ENCODE results near the gene MAPKAPK3. TPM values are rescaled to one million over a fixed set of nuclear protein-coding genes. Genes with fewer than 3 reads are reported as not detected.

The MAPKAPK3 gene
- total RNA-seq, 5 donors from 2014 or later (not counting 1 experiment from before 2014, with no cell fraction given), result 35.1 to 66.6 (median 53.0) TPM

DNA sequence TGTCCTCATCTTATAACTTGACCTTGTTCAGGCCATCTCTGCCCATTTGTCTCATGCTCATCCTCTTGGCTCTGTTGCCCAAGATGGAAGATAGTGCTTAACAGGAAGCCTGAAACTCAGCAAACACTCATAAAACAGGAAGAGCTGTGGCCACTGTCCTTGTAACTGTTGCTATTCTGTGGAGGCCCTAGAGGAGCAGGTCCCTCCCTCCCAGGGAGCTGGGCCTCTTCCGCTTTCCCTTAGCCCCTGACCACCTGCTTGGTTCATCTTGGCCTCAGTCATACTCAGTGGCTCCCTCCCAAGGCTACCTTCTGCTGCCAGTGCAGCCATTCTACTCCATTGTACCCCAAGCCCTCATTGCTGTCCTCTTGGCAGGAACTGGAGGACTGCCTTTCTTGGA is 3.5 kb downstream of the MAPKAPK3 start:
- H3K27ac Mint-ChIP-seq, result peak overlapping the region; percentile 95 to 96
- no peaks in the 10 kb centered on the region for H3K9me3 Mint-ChIP-seq
- Histone ChIP-seq H3K9me3 (no peaks in the 10 kb centered on the region), H3K27ac (ENCODE audit: low read length) (peak overlapping the region; percentile 58), H3K4me3 (ENCODE audit: control insufficient read depth in 1 of 2, extremely low read depth in 1 of 2, low read length in 1 of 2) (peak overlapping the region in 1 of 2 donors; percentile 25), H3K36me3 (ENCODE audit: control insufficient read depth in 2 of 2, extremely low read depth in 1 of 2, insufficient read depth in 1 of 2, low read length in 1 of 2) (peaks cover 3 to 17% of the 10 kb centered on the region in 2 donors), H3K27me3 (replicated peaks in 1 of 2; ENCODE audit: control insufficient read depth in 2 of 2, extremely low read depth in 1 of 2, insufficient read depth in 2 of 2, low read length in 1 of 2) (no peaks in the 10 kb centered on the region), H3K4me1 (ENCODE audit: control insufficient read depth in 1 of 2, extremely low read depth in 1 of 2, insufficient read depth in 2 of 2, low read length in 2 of 2) (peaks cover 51 to 97% of the 10 kb centered on the region in 2 experiments)
- peaks cover 82 to 86% (median 84%) of the 10 kb centered on the region in 3 donors for H3K4me1 Mint-ChIP-seq
- CTCF ChIA-PET, result interaction anchor here (0.6 to 1.5 kb wide), 4 partner anchors 33 to 815 kb away, joined by 3 to 4 read pairs (median 4); no protein-coding TSS in a partner anchor
- POLR2A ChIA-PET, result no interaction called here
- peak overlapping the region; percentile 21 to 99 (median 46) for H3K4me3 Mint-ChIP-seq
- DNase-seq, result no peak
- no peak for ATAC-seq (replicated peaks in 1 of 4)
- H3K36me3 Mint-ChIP-seq, result peaks cover 7% of the 10 kb centered on the region
- WGBS (ENCODE audit: insufficient coverage), result 29% methylated on average over 1 of the region's 1 CpG
- H3K27me3 Mint-ChIP-seq, result no peaks in the 10 kb centered on the region

DNA sequence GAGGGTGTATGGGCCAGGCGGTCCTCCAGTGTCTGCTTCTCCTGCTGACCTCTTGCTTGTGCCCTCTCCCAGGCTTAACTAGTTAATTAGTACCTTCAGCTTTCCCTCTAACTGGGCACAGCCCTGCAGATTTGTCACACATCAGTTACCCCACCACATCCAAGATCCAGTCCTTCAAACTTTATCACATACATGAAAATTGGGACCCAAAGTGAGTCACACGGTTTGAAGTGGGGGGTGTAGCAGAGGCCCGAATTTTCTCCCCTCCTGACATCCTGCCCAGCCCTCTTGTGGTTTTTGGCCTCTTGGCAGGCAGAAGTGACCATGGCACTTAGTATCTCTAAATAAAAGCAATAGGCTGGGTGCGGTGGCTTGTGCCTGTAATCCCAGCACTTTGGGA is 3.9 kb downstream of the MAPKAPK3 start:
- Mint-ChIP-seq H3K27ac (peak overlapping the region; percentile 95 to 96), H3K9me3 (no peaks in the 10 kb centered on the region), H3K27me3 (no peaks in the 10 kb centered on the region), H3K4me1 (peaks cover 84 to 85% (median 84%) of the 10 kb centered on the region in 3 donors), H3K36me3 (peaks cover 7% of the 10 kb centered on the region), H3K4me3 (peak overlapping the region; percentile 21 to 99 (median 46))
- Histone ChIP-seq H3K36me3 (ENCODE audit: control insufficient read depth in 2 of 2, extremely low read depth in 1 of 2, insufficient read depth in 1 of 2, low read length in 1 of 2) (peaks cover 3 to 19% of the 10 kb centered on the region in 2 donors), H3K27ac (ENCODE audit: low read length) (peak overlapping the region; percentile 58), H3K4me1 (ENCODE audit: control insufficient read depth in 1 of 2, extremely low read depth in 1 of 2, insufficient read depth in 2 of 2, low read length in 2 of 2) (peaks cover 50 to 97% of the 10 kb centered on the region in 2 experiments), H3K4me3 (ENCODE audit: control insufficient read depth in 1 of 2, extremely low read depth in 1 of 2, low read length in 1 of 2) (no peak overlapping the region), H3K9me3 (no peaks in the 10 kb centered on the region), H3K27me3 (replicated peaks in 1 of 2; ENCODE audit: control insufficient read depth in 2 of 2, extremely low read depth in 1 of 2, insufficient read depth in 2 of 2, low read length in 1 of 2) (no peaks in the 10 kb centered on the region)
- WGBS (ENCODE audit: insufficient coverage), result no CpG with 5 or more reads among the region's 4 CpGs
- ChIA-PET CTCF (no interaction called here), POLR2A (interaction anchor here in 1 of 2 donors (0.7 kb wide), 1 partner anchor 13 kb away, joined by 3 read pairs; no protein-coding TSS in a partner anchor)
- DNase-seq, result no peak
- ATAC-seq (replicated peaks in 1 of 4), result no peak

DNA sequence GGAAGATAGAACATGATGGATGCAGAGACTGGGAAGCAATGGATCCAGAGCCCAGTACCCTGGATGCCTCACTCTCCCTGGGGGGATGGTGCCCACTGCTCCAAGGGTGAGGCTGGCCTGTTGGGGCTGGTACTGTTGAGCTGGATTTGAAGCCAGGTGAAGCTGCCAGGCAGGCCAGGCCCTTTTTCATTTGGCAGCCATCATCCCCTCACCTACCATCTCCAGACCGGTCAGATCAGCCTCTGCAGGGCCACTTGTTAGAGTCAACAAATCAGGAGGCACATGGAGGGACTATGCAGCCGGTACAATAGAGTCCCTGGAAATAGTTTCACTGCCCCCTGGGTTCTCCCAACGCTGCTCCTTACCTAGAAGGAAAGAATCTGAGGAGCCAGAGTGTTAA is 5.9 kb downstream of the MAPKAPK3 start:
- H3K9me3 Mint-ChIP-seq, result no peaks in the 10 kb centered on the region
- H3K27ac Mint-ChIP-seq, result peak overlapping the region; percentile 93 to 94
- H3K9me3 ChIP-seq, result no peaks in the 10 kb centered on the region
- WGBS (ENCODE audit: insufficient coverage), result 97% methylated on average over 3 of the region's 3 CpGs
- no peak overlapping the region for H3K4me3 ChIP-seq (ENCODE audit: control insufficient read depth in 1 of 2, extremely low read depth in 1 of 2, low read length in 1 of 2)
- H3K4me3 Mint-ChIP-seq, result peak overlapping the region in 1 of 3 donors; percentile 74
- H3K27me3 Mint-ChIP-seq, result no peaks in the 10 kb centered on the region
- POLR2A ChIA-PET, result no interaction called here
- peaks cover 3 to 27% of the 10 kb centered on the region in 2 donors for H3K36me3 ChIP-seq (ENCODE audit: control insufficient read depth in 2 of 2, extremely low read depth in 1 of 2, insufficient read depth in 1 of 2, low read length in 1 of 2)
- H3K4me1 Mint-ChIP-seq, result peaks cover 93 to 95% (median 93%) of the 10 kb centered on the region in 3 donors
- CTCF ChIA-PET, result no interaction called here
- H3K27me3 ChIP-seq (replicated peaks in 1 of 2; ENCODE audit: control insufficient read depth in 2 of 2, extremely low read depth in 1 of 2, insufficient read depth in 2 of 2, low read length in 1 of 2), result no peaks in the 10 kb centered on the region
- peaks cover 47 to 98% of the 10 kb centered on the region in 2 experiments for H3K4me1 ChIP-seq (ENCODE audit: control insufficient read depth in 1 of 2, extremely low read depth in 1 of 2, insufficient read depth in 2 of 2, low read length in 2 of 2)
- ATAC-seq (replicated peaks in 1 of 4) (no peak), DNase-seq (no peak)
- H3K36me3 Mint-ChIP-seq, result peaks cover 10% of the 10 kb centered on the region
- H3K27ac ChIP-seq (ENCODE audit: low read length), result peak overlapping the region; percentile 68

DNA sequence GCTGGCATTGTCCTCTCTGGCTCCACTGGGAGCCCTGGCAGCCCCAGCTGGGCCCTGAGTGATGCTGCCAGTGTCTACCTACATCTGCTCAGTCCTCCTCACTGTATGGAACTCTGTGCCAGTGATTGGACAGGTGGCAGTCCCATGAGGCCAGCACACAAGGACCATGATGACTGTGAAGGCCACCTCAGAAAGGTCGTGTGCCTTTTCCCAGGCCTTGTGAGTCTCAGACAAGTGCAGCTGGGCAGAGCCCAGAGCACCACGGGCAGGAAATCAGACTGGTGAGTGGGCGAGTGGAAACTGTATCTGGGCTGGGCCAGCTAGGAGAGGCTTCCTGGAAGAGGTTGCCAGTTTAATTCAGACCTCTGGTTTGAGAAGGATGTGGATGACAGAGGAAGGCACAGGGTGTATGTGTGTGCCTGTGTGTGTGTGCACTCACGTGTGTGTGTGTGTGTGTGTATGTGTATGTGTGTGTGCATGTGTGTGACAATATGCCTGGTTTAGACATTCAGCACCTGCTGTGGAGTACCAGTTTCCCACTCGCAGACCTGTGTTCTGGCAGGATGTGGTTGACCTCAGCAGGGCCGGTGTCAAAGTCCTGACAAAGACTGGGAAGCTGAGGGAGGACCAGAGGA is 7.0 kb downstream of the MAPKAPK3 start:
- no peak overlapping the region for H3K4me3 ChIP-seq (ENCODE audit: control insufficient read depth in 1 of 2, extremely low read depth in 1 of 2, low read length in 1 of 2)

DNA sequence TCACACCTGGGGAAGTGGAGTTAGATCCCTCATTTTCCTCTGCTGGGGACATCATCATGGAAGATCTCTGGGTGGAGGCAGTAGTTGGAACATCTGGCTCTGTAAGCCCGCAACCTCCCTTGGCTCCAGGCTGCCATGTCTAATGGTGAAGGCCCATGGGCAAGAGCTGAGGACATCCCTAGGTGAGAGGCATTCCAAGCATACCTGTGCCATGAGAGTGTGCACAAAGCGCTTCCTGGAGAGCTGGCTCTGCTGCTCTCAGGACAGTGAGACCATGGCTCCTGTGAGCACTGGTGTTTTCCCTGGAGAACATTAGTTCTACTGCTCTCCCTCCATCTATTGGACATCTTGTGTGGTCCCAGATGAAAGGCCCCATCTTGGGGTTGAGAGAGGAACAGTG is 7.7 kb downstream of the MAPKAPK3 start:
- peaks cover 92 to 96% (median 93%) of the 10 kb centered on the region in 3 donors for H3K4me1 Mint-ChIP-seq
- H3K27me3 ChIP-seq (replicated peaks in 1 of 2; ENCODE audit: control insufficient read depth in 2 of 2, extremely low read depth in 1 of 2, insufficient read depth in 2 of 2, low read length in 1 of 2), result no peaks in the 10 kb centered on the region
- no peaks in the 10 kb centered on the region for H3K27me3 Mint-ChIP-seq
- peaks cover 3 to 28% of the 10 kb centered on the region in 2 donors for H3K36me3 ChIP-seq (ENCODE audit: control insufficient read depth in 2 of 2, extremely low read depth in 1 of 2, insufficient read depth in 1 of 2, low read length in 1 of 2)
- 100% methylated on average over 1 of the region's 2 CpGs for WGBS (ENCODE audit: insufficient coverage)
- H3K4me1 ChIP-seq (ENCODE audit: control insufficient read depth in 1 of 2, extremely low read depth in 1 of 2, insufficient read depth in 2 of 2, low read length in 2 of 2), result peaks cover 37 to 97% of the 10 kb centered on the region in 2 experiments
- peak overlapping the region; percentile 68 for H3K27ac ChIP-seq (ENCODE audit: low read length)
- no peaks in the 10 kb centered on the region for H3K9me3 ChIP-seq
- no peak overlapping the region for H3K4me3 ChIP-seq (ENCODE audit: control insufficient read depth in 1 of 2, extremely low read depth in 1 of 2, low read length in 1 of 2)
- ChIA-PET CTCF (no interaction called here), POLR2A (interaction anchor here in 1 of 2 donors (0.7 kb wide), 1 partner anchor 765 kb away, joined by 3 read pairs; no protein-coding TSS in a partner anchor)
- peak overlapping the region; percentile 2 to 74 (median 55) for H3K4me3 Mint-ChIP-seq
- no peaks in the 10 kb centered on the region for H3K9me3 Mint-ChIP-seq
- ATAC-seq (replicated peaks in 1 of 4) (no peak), DNase-seq (no peak)
- H3K36me3 Mint-ChIP-seq, result peaks cover 11% of the 10 kb centered on the region
- peak overlapping the region; percentile 93 to 94 for H3K27ac Mint-ChIP-seq

More for the DNA sequence above, 7.0 kb downstream of the MAPKAPK3 start:
- Mint-ChIP-seq H3K9me3 (no peaks in the 10 kb centered on the region), H3K36me3 (peaks cover 11% of the 10 kb centered on the region), H3K4me1 (peaks cover 93 to 96% (median 94%) of the 10 kb centered on the region in 3 donors), H3K27ac (peak overlapping the region; percentile 93 to 94), H3K4me3 (peak overlapping the region; percentile 2 to 74 (median 55)), H3K27me3 (no peaks in the 10 kb centered on the region)
- Histone ChIP-seq H3K27ac (ENCODE audit: low read length) (peak overlapping the region; percentile 68), H3K9me3 (no peaks in the 10 kb centered on the region), H3K36me3 (ENCODE audit: control insufficient read depth in 2 of 2, extremely low read depth in 1 of 2, insufficient read depth in 1 of 2, low read length in 1 of 2) (peaks cover 3 to 29% of the 10 kb centered on the region in 2 donors), H3K27me3 (replicated peaks in 1 of 2; ENCODE audit: control insufficient read depth in 2 of 2, extremely low read depth in 1 of 2, insufficient read depth in 2 of 2, low read length in 1 of 2) (no peaks in the 10 kb centered on the region), H3K4me1 (ENCODE audit: control insufficient read depth in 1 of 2, extremely low read depth in 1 of 2, insufficient read depth in 2 of 2, low read length in 2 of 2) (peaks cover 42 to 97% of the 10 kb centered on the region in 2 experiments)
- DNase-seq (peak in 5 of 35 experiments; percentile 15 to 43 (median 34)), ATAC-seq (replicated peaks in 1 of 4) (peak; percentile 53 to 71 (median 68))
- ChIA-PET CTCF (interaction anchor here (0.6 to 0.7 kb wide), 2 partner anchors 29 to 1013 kb away, joined by 3 read pairs; no protein-coding TSS in a partner anchor), POLR2A (interaction anchor here in 1 of 2 donors (0.7 kb wide), 1 partner anchor 766 kb away, joined by 3 read pairs; no protein-coding TSS in a partner anchor)
- 1% methylated on average over 6 of the region's 6 CpGs for WGBS (ENCODE audit: insufficient coverage)

DNA sequence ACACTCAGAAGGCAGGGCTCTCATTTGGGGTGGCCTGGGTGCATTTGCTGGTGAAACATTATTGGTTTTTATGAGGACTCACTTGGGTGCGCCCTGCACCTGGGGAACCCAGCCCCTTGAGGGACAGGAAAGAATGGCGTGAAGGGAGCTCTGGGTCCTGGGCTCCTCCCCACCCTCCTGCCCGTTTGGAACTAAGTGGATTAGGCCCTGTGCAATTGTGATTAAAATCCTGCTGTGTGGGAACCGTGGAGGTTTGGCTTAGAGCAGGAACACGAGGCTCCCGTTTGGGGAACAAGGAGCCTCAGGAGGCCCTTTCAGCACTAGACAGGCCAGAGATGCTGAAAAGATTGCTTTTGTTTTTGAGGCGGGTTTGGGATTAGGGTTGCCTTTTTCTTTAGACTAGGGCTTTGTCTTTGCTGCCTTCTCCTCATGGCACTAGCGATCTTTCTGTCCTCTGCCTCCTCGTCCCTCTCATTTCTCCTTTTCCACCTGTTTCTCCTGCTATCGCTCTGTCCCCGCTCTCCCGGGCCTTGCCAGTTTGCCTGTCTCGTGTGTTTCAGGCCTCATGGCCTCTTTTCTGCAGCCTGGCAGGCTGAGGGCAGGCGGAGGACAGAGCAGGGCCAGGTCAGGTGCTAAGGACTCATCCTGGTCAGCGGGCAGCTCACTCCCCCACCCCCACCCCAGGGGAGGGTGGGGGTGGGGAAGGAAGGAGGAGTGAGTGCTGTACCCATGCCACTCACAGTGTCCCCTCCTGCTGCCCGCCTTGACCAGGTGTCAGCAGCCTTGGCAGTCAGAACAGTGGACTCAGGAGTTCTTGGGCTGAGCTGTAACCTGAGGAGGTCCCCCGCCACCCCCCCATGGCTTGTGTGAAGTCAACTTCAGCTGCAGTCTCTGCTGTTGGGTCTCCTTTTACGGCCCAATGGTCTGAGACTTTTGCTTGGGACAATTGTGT is 8.6 kb downstream of the MAPKAPK3 start:
- WGBS (ENCODE audit: insufficient coverage), result 90% methylated on average over 12 of the region's 18 CpGs
- CTCF ChIA-PET, result interaction anchor here in 1 of 2 donors (0.6 to 1.3 kb wide), 2 partner anchors 10 to 28 kb away, joined by 3 to 4 read pairs; no protein-coding TSS in a partner anchor
- no peaks in the 10 kb centered on the region for H3K27me3 Mint-ChIP-seq
- H3K9me3 Mint-ChIP-seq, result no peaks in the 10 kb centered on the region
- peak overlapping the region in 1 of 3 donors; percentile 74 for H3K4me3 Mint-ChIP-seq
- H3K4me1 Mint-ChIP-seq, result peaks cover 92 to 96% (median 93%) of the 10 kb centered on the region in 3 donors
- Histone ChIP-seq H3K27ac (ENCODE audit: low read length) (no peak overlapping the region), H3K27me3 (replicated peaks in 1 of 2; ENCODE audit: control insufficient read depth in 2 of 2, extremely low read depth in 1 of 2, insufficient read depth in 2 of 2, low read length in 1 of 2) (no peaks in the 10 kb centered on the region), H3K9me3 (no peaks in the 10 kb centered on the region), H3K4me3 (ENCODE audit: control insufficient read depth in 1 of 2, extremely low read depth in 1 of 2, low read length in 1 of 2) (no peak overlapping the region), H3K4me1 (ENCODE audit: control insufficient read depth in 1 of 2, extremely low read depth in 1 of 2, insufficient read depth in 2 of 2, low read length in 2 of 2) (peaks cover 34 to 97% of the 10 kb centered on the region in 2 experiments), H3K36me3 (ENCODE audit: control insufficient read depth in 2 of 2, extremely low read depth in 1 of 2, insufficient read depth in 1 of 2, low read length in 1 of 2) (peaks cover 3 to 29% of the 10 kb centered on the region in 2 donors)
- ATAC-seq (replicated peaks in 1 of 4), result no peak
- no peak for DNase-seq
- POLR2A ChIA-PET, result no interaction called here
- peaks cover 7% of the 10 kb centered on the region for H3K36me3 Mint-ChIP-seq
- H3K27ac Mint-ChIP-seq, result peak overlapping the region; percentile 34 to 93
